NCI-H2196 treated with DMSO at 0.1 percent for 48 hours (cell line): ENCODE data around the gene KLF16.

ENCODE experiments used
- DNase-seq: peaks from one replicate; lab custom pipeline; 2025; ENCODE audit not compliant: unreplicated experiment; lab: John Stamatoyannopoulos, UW

KLF16 gene

GRCh38 chr19:1825909-1826556 is 37.3 kb downstream of the KLF16 start:
- peak; percentile 8 for DNase-seq

DNA sequence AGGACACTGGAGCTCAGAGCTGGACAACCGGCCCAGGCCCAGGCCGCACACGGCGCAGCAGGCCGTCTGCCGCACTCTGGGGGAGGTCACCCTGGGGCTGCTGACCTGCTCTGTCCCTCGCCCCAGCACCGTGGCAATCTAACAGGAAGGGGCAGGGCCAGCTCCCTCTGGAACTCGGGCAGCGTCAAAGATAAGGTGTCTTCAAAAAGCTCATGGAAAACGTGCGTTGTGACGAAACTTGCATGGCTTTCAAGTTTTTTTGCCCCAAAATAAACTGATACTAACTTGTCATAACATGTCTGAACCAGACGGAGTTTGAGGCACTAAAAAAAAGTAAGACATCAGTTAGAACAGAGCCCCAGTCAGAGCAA is 39.1 kb downstream of the KLF16 start:
- DNase-seq, result no peak

DNA sequence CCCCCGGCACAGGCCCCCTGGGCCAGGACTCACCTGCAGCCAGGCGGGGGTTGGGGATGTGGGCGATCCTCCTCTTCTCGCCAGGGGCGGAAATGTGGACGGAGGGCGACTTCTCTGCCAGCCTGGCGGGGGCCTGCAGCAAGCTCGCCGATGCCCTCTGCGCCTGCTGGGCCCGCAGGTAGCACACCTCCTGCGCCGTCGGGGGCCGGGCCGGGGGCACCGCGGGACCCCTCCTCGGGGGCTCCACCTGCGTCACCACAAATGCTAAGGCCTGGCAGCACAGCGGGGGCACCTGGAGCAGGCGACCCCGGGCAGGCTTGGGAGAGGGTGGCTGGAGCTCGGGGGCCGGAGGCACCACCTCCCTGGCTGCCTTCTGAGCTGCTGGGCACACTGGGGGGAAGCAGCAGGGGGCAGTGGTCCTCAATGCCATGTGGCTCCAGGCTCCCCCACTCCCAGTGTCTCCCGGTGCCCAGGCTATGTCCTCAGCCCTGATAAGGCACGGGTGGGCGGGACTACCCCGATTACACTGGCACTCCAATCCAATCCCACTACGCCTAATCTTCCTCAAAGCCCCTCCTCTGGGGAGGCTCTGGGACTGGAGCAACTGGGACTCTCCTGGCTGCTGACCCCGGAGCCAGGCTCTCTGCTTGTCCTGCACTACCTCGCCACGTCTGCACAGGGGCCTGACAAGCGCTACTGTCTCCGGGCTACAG is 39.7 kb downstream of the KLF16 start:
- DNase-seq, result no peak

GRCh38 chr19:1823020-1823419 is 40.4 kb downstream of the KLF16 start:
- DNase-seq, result no peak

DNA sequence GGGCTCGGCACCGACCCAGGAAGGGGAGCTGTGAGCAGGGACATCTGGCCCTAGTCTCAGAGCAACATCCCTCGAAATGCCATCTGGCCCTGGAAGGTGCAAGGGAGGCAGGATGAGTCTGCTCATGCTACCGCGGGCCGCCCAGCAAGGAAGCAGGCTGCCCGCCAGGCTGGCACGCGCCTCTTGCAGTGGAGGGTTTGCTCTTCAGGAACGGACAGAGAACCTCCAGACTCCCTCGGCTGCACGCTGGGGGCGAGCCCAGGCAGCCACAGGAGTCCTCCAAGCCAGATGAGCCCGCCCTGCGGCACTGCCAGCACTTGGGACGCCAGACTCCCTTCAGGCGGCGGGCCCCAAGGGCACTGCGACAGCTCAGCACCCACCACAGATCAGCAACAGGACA is 41.2 kb downstream of the KLF16 start:
- DNase-seq, result no peak

DNA sequence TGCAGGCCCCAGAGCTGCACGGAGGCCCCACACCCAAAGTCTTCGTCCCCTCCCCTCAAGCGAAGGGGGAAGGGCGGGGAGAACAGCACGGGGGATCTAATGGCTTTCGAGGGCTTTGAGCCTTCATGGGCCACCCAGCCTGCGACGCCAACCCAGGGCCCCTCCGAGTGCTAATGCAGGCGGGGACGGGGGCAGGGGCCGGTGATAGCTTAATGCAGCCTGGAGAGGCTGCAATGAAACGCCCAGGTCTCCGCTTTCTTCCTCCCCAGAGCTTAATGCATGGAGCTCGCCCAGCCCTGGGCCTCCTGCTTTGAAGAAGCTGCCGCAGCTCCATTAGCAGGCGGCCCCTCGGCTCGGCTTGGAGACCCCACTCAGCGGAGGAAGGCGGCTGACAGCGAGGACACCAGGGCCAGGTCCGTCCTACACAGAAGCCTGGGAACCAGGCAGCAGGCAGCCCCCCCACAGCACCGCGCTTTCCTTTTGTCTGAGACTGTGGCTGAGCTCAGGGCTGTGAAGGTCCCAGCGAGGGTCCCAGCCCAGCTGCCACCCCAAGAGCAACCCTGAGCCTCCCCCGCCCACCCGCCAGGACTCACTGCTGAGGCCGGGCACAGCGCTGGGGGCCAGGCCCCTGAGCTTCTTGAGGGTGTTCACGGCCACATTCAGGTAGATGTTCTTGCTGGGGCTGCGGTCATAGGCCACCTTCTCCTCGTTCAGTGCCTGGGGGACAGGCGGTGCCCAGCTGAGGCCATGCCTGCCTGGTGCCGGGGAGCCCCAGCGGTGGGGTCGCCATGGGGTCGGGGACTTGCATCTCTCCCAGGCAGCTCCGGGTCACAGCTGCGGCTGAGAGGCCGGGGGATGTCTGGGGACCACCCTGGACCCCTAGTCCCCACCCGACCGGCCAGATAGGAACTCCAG is 43.8 kb downstream of the KLF16 start:
- no peak for DNase-seq

DNA sequence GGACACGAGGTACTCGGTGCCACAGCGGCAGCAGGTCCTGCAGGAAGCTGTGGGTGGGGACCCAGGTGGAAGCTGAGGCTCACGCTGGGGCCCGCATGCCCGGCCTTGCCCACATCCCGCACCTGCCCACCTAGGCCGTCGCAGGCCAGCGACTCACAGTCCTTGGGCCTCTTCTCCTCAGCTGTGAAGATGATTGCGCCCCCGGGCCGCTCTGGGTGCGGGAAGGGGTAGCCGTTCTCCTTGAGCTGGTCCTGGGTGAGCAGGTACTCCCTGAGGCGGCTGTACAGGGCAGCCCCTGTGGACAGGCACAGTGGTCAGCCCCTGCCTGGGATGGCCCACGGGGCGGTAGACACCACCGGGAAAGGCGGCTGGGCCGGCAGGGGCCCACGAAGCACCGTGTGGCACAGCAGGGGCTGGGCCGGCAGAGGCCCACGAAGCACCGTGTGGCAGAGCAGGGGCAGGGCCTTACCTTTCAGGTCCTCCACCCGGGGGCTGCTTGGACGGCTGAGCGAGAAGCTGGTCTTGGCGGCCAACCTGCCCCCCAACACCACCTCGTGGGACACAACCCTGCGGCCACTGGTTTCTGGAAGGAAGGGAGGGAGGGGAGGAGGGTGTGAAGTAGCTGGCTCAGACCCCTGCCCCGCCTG is 44.7 kb downstream of the KLF16 start:
- no peak for DNase-seq

GRCh38 chr19:1817553-1818179 is 45.7 kb downstream of the KLF16 start:
- no peak for DNase-seq

DNA sequence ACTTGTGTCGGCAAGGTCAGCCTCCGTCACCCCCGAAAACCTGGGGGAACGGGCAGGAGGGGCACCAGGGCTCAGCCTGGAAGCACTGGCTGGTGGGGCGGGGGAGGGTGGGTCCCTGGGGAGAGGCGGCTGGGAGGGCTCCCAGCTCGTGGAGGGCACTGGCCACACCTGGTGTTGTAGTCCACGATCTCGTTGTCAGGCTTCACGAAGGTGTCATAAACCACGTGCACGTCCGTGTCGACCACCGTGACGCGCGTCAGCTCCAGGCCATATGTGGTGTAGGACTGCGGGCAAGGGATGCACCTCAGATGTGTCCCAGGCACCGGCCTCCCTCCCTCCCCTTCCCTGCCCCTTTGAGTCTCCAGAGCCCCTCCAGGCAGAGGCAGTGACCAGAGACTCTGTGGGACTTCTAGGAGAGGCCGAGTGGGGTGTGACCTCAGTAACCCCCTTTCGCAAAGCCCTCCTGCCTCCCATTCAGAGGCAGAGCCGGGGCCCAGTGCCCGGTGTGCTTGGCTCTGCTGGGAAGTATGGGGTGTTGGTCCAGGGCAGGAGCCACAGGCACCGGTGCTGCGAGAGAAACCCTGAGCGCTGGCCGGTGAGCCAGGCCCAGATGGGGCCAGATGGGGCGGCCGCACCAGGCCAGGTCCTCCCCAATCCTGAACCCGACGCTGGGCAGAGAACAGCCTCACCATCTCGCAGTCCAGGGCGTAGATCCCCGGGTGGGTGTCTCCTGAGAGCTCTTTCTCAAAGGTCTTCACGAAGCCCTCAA is 46.7 kb downstream of the KLF16 start:
- no peak for DNase-seq

GRCh38 chr19:1815605-1816529 is 47.5 kb downstream of the KLF16 start:
- DNase-seq, result no peak

DNA sequence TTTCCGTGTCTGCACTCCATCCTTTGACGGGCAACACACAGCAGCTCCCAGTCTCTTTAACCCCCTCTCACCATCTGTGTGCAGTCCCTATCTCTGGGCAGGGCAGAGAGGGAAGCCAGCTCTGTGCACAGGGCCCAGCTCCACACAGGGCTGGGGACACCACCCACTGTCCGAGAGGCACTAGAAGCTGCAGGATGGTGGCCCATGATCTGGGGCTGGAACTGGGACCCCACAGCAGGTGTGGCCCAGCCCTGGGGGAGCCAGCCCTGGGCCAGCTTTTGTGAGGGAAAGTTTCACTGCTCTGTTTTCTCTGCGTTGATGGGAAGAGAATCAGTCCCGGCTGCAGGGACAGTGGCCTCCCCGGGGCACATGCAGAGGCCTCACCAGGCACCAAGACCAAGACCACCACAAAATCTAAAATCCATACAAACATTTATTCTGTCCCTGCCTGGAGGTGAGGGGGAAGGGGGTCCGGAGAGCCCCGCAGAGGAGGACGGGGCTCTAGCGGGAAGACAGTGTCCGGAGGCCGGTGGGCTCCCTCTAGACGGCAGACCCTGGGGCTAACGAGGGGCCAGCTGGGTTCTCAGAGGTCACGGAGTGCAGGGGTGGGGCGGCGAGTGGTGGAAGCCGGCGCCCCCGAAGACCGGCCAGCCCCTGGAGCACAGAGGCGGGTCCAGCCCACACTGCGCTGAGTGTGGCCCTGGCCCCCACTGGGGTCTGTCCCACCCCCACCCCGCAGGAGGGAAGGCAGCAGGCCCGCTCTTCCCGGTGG is 48.4 kb downstream of the KLF16 start:
- no peak for DNase-seq

- no peak for DNase-seq
Measured at GRCh38 chr19:1814391-1814790, 49.0 kb downstream of the KLF16 start.

DNA sequence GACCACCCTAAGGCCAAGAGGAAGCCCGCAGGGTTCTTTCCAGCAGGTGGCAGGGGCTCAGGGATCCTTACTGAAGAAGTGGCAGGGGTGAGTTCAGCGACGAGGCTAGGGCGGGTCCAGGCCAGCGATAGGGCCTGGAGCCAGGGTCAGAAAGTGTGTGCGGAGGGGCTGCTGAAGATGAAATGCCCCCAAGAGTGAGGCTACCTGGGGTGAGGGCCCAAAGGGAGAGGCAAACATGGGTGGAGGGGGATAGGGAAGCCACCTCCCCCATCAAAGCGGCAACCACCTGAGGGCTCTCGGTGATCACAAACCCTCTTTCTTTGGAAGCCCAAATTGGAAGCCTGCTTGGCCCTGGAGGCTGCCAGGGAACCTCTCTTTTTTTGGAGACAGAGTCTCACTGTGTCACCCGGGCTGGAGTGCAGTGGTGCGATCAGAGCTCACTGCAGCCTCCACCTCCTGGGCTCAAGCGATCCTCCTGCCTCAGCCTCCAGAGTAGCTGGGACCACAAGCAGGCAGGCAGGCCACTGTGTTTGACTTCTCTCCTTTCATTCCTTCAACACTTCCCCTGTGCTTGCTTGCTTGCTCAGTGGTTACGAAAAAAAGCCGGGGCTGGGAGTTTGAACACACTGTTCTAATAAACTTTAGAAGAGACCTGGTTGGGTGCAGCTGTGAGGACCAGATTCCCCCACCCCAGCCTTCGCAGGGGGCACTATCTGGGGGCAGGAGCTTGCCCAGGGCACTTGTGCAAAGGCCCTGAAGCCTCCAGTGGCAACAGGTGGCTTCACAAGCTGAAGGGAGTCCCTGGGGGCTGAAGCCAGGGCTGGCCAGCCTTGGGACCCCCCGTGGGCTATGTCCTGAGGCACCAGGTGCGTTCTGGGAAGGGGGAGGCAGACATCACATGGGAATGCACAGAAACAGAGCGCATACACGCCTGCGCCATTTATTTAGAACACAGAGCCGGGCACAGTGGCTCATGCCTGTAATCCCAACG is 49.9 kb downstream of the KLF16 start:
- DNase-seq, result no peak

- peak; percentile 96 for DNase-seq
Measured at GRCh38 chr19:1812426-1813191, 50.8 kb downstream of the KLF16 start.

GRCh38 chr19:1811942-1812425 is 51.4 kb downstream of the KLF16 start, which contains the start of gene ATP8B3:
ATP8B3 (minus strand) TSS chr19:1812276; CDS start chr19:1811736, 540 bp downstream.
- no peak for DNase-seq

DNA sequence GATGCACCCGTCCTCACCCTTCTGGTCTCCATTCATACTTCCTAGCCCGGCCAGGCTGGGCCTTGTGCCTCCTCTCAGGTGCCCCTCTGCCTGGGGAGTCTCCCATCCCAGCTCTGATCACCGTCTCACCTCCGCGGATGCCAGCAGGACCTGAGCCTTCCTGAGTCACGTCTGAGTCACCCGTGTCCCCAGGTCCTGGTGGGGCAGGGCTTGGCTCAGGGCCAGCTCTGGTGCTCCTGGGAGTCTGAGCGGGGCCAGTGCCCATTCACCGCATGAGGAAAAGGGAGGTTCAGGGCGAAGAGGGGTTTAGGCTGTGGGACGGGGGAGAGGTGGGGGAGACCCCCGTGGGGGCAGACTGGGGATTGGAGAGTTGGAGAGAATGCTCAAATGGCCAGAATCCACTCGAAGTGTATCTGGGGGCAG is 51.9 kb downstream of the KLF16 start:
- no peak for DNase-seq
